GM19099 (cell line): ENCODE results near the gene MYO6.

ENCODE experiments used
- POLR2A ChIP-seq: IDR thresholded peaks from 3 replicates; pipeline ENCODE4 v1.6.1; 2011; ENCODE audit warnings: low read depth; ENCODE audit not compliant: insufficient read length; ENCODE audit errors: extremely low read depth

Gene MYO6

GRCh38 chr6:75758061-75758460, 9.0 kb downstream of the MYO6 start:
- no peak for TF ChIP-seq POLR2A

GRCh38 chr6:75759207-75759606, 10.2 kb downstream of the MYO6 start:
- no peak for TF ChIP-seq POLR2A

- TF ChIP-seq POLR2A = no peak
These were observed 11.3 kb downstream of the MYO6 start for GRCh38 chr6:75760320-75760719.

GRCh38 chr6:75761489-75761888, 12.4 kb downstream of the MYO6 start:
- TF ChIP-seq POLR2A = no peak

GRCh38 chr6:75762063-75762462, 13.0 kb downstream of the MYO6 start:
- no peak for TF ChIP-seq POLR2A

GRCh38 chr6:75766387-75766786, 17.3 kb downstream of the MYO6 start:
- TF ChIP-seq POLR2A = no peak

GRCh38 chr6:75770844-75771243, 21.8 kb downstream of the MYO6 start:
- TF ChIP-seq POLR2A = no peak

- no peak for TF ChIP-seq POLR2A
These were observed 26.2 kb downstream of the MYO6 start for GRCh38 chr6:75775219-75775618.

- no peak for TF ChIP-seq POLR2A
These were observed 27.4 kb downstream of the MYO6 start for GRCh38 chr6:75776461-75776860.

GRCh38 chr6:75778757-75779156, 29.7 kb downstream of the MYO6 start:
- no peak for TF ChIP-seq POLR2A

- TF ChIP-seq POLR2A = no peak
These were observed 37.1 kb downstream of the MYO6 start for GRCh38 chr6:75786152-75786551.

GRCh38 chr6:75788894-75789293, 39.9 kb downstream of the MYO6 start:
- no peak for TF ChIP-seq POLR2A

GRCh38 chr6:75791881-75792280, 42.8 kb downstream of the MYO6 start:
- no peak for TF ChIP-seq POLR2A

GRCh38 chr6:75794351-75794846, 45.4 kb downstream of the MYO6 start:
- TF ChIP-seq POLR2A = no peak

- TF ChIP-seq POLR2A = no peak
These were observed 46.1 kb downstream of the MYO6 start for GRCh38 chr6:75794954-75795739.

- no peak for TF ChIP-seq POLR2A
These were observed 47.7 kb downstream of the MYO6 start for GRCh38 chr6:75796723-75797122.

- no peak for TF ChIP-seq POLR2A
These were observed 51.1 kb downstream of the MYO6 start for GRCh38 chr6:75800133-75800532.
